SK-N-SH (cell line): ENCODE data around the gene LRRC36. TPM values are rescaled to one million over a fixed set of nuclear protein-coding genes. Genes with fewer than 3 reads are reported as not detected.

Experiments used
- CTCF ChIA-PET: fragments of 300-600, 350-600 bp; formaldehyde crosslinking; extraction: SDS; loops from one replicate; lab custom pipeline; 2021; lab: Yijun Ruan, JAX
- POLR2A ChIA-PET: fragments of 350-600 bp; sonication (Branson Sonifier 250); formaldehyde crosslinking; extraction: SDS; loops from one replicate; lab custom pipeline; 2020; ENCODE audit warnings: antibody characterized with exemption, inconsistent platforms; lab: Yijun Ruan, JAX
- DNase-seq: peaks from one replicate; pipeline ENCODE4 v3.0.0; 2012
- H2AFZ ChIP-seq: fragments of 200-600 bp; sonication (generic); 2 replicates; pipeline ENCODE4 v1.8.1; 2016; ENCODE audit warnings: antibody characterized with exemption, mild to moderate bottlenecking, low read depth
- H3F3A ChIP-seq: fragments of 200-600 bp; sonication (generic); replicated peaks from 2 replicates; pipeline ENCODE3; 2016; ENCODE audit warnings: antibody characterized with exemption, mild to moderate bottlenecking; ENCODE audit not compliant: insufficient read depth
- H3K27ac ChIP-seq, 2 experiments: fragments of 200-500 bp in 1 of 2; fragments of 200-600 bp in 1 of 2; sonication (Bioruptor generic) in 1 of 2; sonication (generic), shearing (Covaris generic) in 1 of 2; 2 replicates each; pipeline versions ENCODE4 v1.5.1 to v1.6.1; 2014 to 2016; ENCODE audit warnings: low read depth in 2 of 2, inconsistent platforms in 1 of 2, low read length in 1 of 2, mild to moderate bottlenecking in 1 of 2, mixed read lengths in 1 of 2
- H3K27me3 ChIP-seq: fragments of 200-600 bp; sonication (generic), shearing (Covaris generic); 2 replicates; pipeline ENCODE4 v1.6.1; 2016; ENCODE audit warnings: mixed run types; ENCODE audit not compliant: insufficient read depth
- H3K36me3 ChIP-seq, 2 experiments: fragments of 200-500 bp in 1 of 2; fragments of 200-600 bp in 1 of 2; sonication (Bioruptor generic) in 1 of 2; sonication (generic) in 1 of 2; replicated peaks in 1 of 2; 2 replicates each; pipeline versions ENCODE3 to v1.5.1; 2014 to 2016; ENCODE audit warnings: low read length in 1 of 2, mild to moderate bottlenecking in 1 of 2; ENCODE audit not compliant: insufficient read depth in 2 of 2, control insufficient read depth in 1 of 2
- H3K4me1 ChIP-seq, 2 experiments: fragments of 200-500 bp in 1 of 2; fragments of 200-600 bp in 1 of 2; sonication (Bioruptor generic) in 1 of 2; sonication (generic), shearing (Covaris generic) in 1 of 2; 2 replicates each; pipeline versions ENCODE4 v1.5.1 to v1.6.1; 2014 to 2016; ENCODE audit warnings: low read depth in 1 of 2, low read length in 1 of 2, mixed run types in 1 of 2; ENCODE audit not compliant: insufficient read depth in 2 of 2, control insufficient read depth in 1 of 2
- H3K4me2 ChIP-seq: fragments of 200-600 bp; sonication (generic), shearing (Covaris generic); 2 replicates; pipeline ENCODE4 v1.6.1; 2017; ENCODE audit warnings: mixed run types
- H3K4me3 ChIP-seq, 2 experiments: fragments of 200-500 bp in 1 of 2; fragments of 200-600 bp in 1 of 2; sonication (Bioruptor generic) in 1 of 2; sonication (generic), shearing (Covaris generic) in 1 of 2; 2 replicates each; pipeline versions ENCODE4 v1.5.1 to v1.8.1; 2014 to 2016; ENCODE audit warnings: low read depth in 2 of 2, inconsistent platforms in 1 of 2, low read length in 1 of 2, mild to moderate bottlenecking in 1 of 2, mixed read lengths in 1 of 2, moderate library complexity in 1 of 2
- H3K79me2 ChIP-seq: fragments of 200-600 bp; sonication (generic); 2 replicates; pipeline ENCODE4 v1.8.1; 2017; ENCODE audit warnings: mild to moderate bottlenecking; ENCODE audit not compliant: insufficient read depth
- H3K9ac ChIP-seq: fragments of 200-600 bp; sonication (generic); 2 replicates; pipeline ENCODE4 v1.6.1; 2017; ENCODE audit warnings: mixed run types
- H3K9me2 ChIP-seq: fragments of 200-600 bp; sonication (generic); 2 replicates; pipeline ENCODE4 v1.6.1; 2017; ENCODE audit warnings: mixed run types
- H3K9me3 ChIP-seq: fragments of 200-600 bp; sonication (generic); 2 replicates; pipeline ENCODE4 v1.6.1; 2017; ENCODE audit warnings: mixed run types, mild to moderate bottlenecking, moderate library complexity
- H4K20me1 ChIP-seq: fragments of 200-600 bp; sonication (generic); 2 replicates; pipeline ENCODE4 v1.6.1; 2017; ENCODE audit warnings: mild to moderate bottlenecking, mixed run types; ENCODE audit not compliant: insufficient read depth
- CTCF ChIP-seq: fragments of 200-600 bp; sonication (generic); IDR thresholded peaks from 2 replicates; pipeline ENCODE4 v1.6.1; 2017; ENCODE audit warnings: antibody characterized with exemption, mild to moderate bottlenecking, moderate library complexity
- ELF1 ChIP-seq: IDR thresholded peaks from 2 replicates; pipeline ENCODE4 v1.4.0; 2012
- EP300 ChIP-seq, 2 experiments: IDR thresholded peaks; 2 replicates each; pipeline versions ENCODE4 v1.4.0 to v1.6.1; 2012; ENCODE audit warnings: borderline replicate concordance in 1 of 2, low read depth in 1 of 2, low read length in 1 of 2
- EZH2phosphoT487 ChIP-seq: fragments of 200-600 bp; sonication (generic); IDR thresholded peaks from 2 replicates; pipeline ENCODE4 v1.6.1; 2017; ENCODE audit warnings: low read depth, mixed run types, mild to moderate bottlenecking, antibody characterized with exemption, moderate library complexity, borderline replicate concordance
- FOXJ3 ChIP-seq: sonication (generic); formaldehyde crosslinking; IDR thresholded peaks from 2 replicates; pipeline ENCODE4 v1.5.1; 2020; ENCODE audit warnings: mild to moderate bottlenecking, missing genetic modification reagents
- IRF3 ChIP-seq: fragments of 150-350 bp; IDR thresholded peaks from 2 replicates; pipeline ENCODE4 v1.6.1; 2016; ENCODE audit warnings: mild to moderate bottlenecking, low read depth, low read length
- JUND ChIP-seq: IDR thresholded peaks from 2 replicates; pipeline ENCODE4 v1.4.0; 2012
- MEF2A ChIP-seq: IDR thresholded peaks from 2 replicates; pipeline ENCODE4 v1.4.0; 2012; ENCODE audit warnings: low read depth, borderline replicate concordance
- MXI1 ChIP-seq: IDR thresholded peaks from 2 replicates; pipeline ENCODE4 v1.6.1; 2012; ENCODE audit warnings: mild to moderate bottlenecking, low read depth, low read length, improper control_type of control experiment
- NFIC ChIP-seq: IDR thresholded peaks from 2 replicates; pipeline ENCODE4 v1.4.0; 2012; ENCODE audit warnings: borderline replicate concordance
- NRF1 ChIP-seq: IDR thresholded peaks from 2 replicates; pipeline ENCODE4 v1.6.1; 2012; ENCODE audit warnings: low read depth, mild to moderate bottlenecking, low read length
- RAD21 ChIP-seq: IDR thresholded peaks from 2 replicates; pipeline ENCODE4 v1.6.1; 2012; ENCODE audit warnings: mild to moderate bottlenecking, low read length
- RCOR1 ChIP-seq: fragments of 150-350 bp; IDR thresholded peaks from 2 replicates; pipeline ENCODE4 v1.6.1; 2017; ENCODE audit warnings: antibody characterized with exemption, low read length
- RXRA ChIP-seq: IDR thresholded peaks from 2 replicates; pipeline ENCODE4 v1.4.0; 2012; ENCODE audit warnings: low read depth, mild to moderate bottlenecking, borderline replicate concordance
- SMC3 ChIP-seq: IDR thresholded peaks from 2 replicates; pipeline ENCODE4 v1.6.1; 2012; ENCODE audit warnings: low read depth, low read length, improper control_type of control experiment
- TCF12 ChIP-seq: IDR thresholded peaks from 2 replicates; pipeline ENCODE4 v1.4.0; 2012
- YY1 ChIP-seq: IDR thresholded peaks from 2 replicates; pipeline ENCODE4 v1.4.0; 2012; ENCODE audit warnings: low read depth, mild to moderate bottlenecking
- ZBTB33 ChIP-seq: IDR thresholded peaks from 2 replicates; pipeline ENCODE4 v1.4.0; 2012; ENCODE audit warnings: low read depth, borderline replicate concordance
- WGBS: methylation state at CpG from one replicate; pipeline ENCODE4 v1.1.6; 2017; ENCODE audit warnings: low lambda C conversion rate; 5-methylcytosine and 5-hydroxymethylcytosine counted together
- polyA plus RNA-seq, 3 experiments: library from polyadenylated mRNA; depleted of rRNA; stranded (reverse); fragments of >200 nt; gene quantifications; 2 replicates each; pipeline ENCODE4 v1.2.3, GENCODE V29; 2012

Gene LRRC36
- polyA plus RNA-seq, 1 of the 3 experiments (the other 2 are of a cell fraction), result 0.92 TPM

- H3K36me3 ChIP-seq, result peaks cover 12 to 40% of the 10 kb centered on the region in 2 experiments
- TF ChIP-seq NFIC, result peak; percentile 40; the same call in 1 of the 2 replicates
- TF ChIP-seq SMC3, result peak; percentile 31; the same call in 1 of the 2 replicates
- TF ChIP-seq MXI1, result no peak
- peak; percentile 34 for TF ChIP-seq CTCF
- TF ChIP-seq EP300 (IDR thresholded peaks at IDR 0.05; ENCODE audit: borderline replicate concordance in 1 of 2, low read depth in 1 of 2, low read length in 1 of 2), result no peak
- TF ChIP-seq RAD21, result peak; percentile 31; the same call in 1 of the 2 replicates
- TF ChIP-seq, all 33 proteins: peak for 4
- DNase-seq, result peak; percentile 69
- CTCF ChIA-PET, result interaction anchor here (0.7 to 3.8 kb wide), 20 partner anchors 8 to 307 kb away, joined by 3 to 23 read pairs (median 4); partner anchors contain the start of genes FHOD1, KCTD19, LRRC36 and SLC9A5
- Histone ChIP-seq H3K4me1 (peaks cover 2 to 30% of the 10 kb centered on the region in 2 experiments; a peak in 2 of 4 replicates), H3K27me3 (no peaks in the 10 kb centered on the region), H2AFZ (no peak overlapping the region), H4K20me1 (no peaks in the 10 kb centered on the region), H3K4me2 (no peak overlapping the region), H3K4me3 (no peak overlapping the region), H3K27ac (peak overlapping the region in 1 of 2 experiments; percentile 48; a peak in 1 of 4 replicates), H3K9ac (no peak overlapping the region), H3K9me2 (no peaks in the 10 kb centered on the region), H3F3A (peaks cover 9% of the 10 kb centered on the region), H3K9me3 (no peaks in the 10 kb centered on the region), H3K79me2 (peaks cover 5% of the 10 kb centered on the region)
- WGBS, result 95% methylated on average over 18 of the region's 34 CpGs
- POLR2A ChIA-PET, result interaction anchor here (1.1 to 1.3 kb wide), 3 partner anchors 12 to 58 kb away, joined by 3 to 4 read pairs (median 3); partner anchors contain the start of gene TMEM208
Measured at GRCh38 chr16:67284699-67285646, 41.6 kb upstream of the LRRC36 start.

GRCh38 chr16:67286441-67287235 lies 40.0 kb upstream of the LRRC36 start:
- H3K9me3 ChIP-seq, result no peaks in the 10 kb centered on the region
- no peaks in the 10 kb centered on the region for H3K27me3 ChIP-seq
- H3K36me3 ChIP-seq, result peaks cover 7 to 39% of the 10 kb centered on the region in 2 experiments
- 93% methylated on average over 17 of the region's 28 CpGs for WGBS
- H3F3A ChIP-seq, result peaks cover 9% of the 10 kb centered on the region
- CTCF ChIA-PET, result interaction anchor here (1.2 to 3.8 kb wide), 6 partner anchors 9 to 131 kb away, joined by 3 to 23 read pairs (median 12); partner anchors contain the start of genes FHOD1, KCTD19, LRRC36 and SLC9A5
- H3K9ac ChIP-seq, result no peak overlapping the region
- H3K79me2 ChIP-seq, result no peaks in the 10 kb centered on the region
- H3K4me1 ChIP-seq, result peaks cover 0 to 21% of the 10 kb centered on the region in 2 experiments; a peak in 1 of 4 replicates
- POLR2A ChIA-PET, result no interaction called here
- H3K4me3 ChIP-seq, result no peak overlapping the region
- no peak for DNase-seq
- H2AFZ ChIP-seq, result no peak overlapping the region
- no peaks in the 10 kb centered on the region for H4K20me1 ChIP-seq
- H3K9me2 ChIP-seq, result no peaks in the 10 kb centered on the region
- no peak overlapping the region for H3K27ac ChIP-seq
- no peak overlapping the region for H3K4me2 ChIP-seq
- TF ChIP-seq IRF3 (no peak), RXRA (no peak), JUND (no peak), NFIC (no peak), ELF1 (no peak), SMC3 (no peak), TCF12 (no peak), RCOR1 (no peak), EP300 (IDR thresholded peaks at IDR 0.05; ENCODE audit: borderline replicate concordance in 1 of 2, low read depth in 1 of 2, low read length in 1 of 2) (no peak), FOXJ3 (CRISPR knock-in tag) (no peak), RAD21 (no peak), ZBTB33 (no peak), YY1 (no peak), MEF2A (no peak), NRF1 (no peak), EZH2phosphoT487 (no peak)
